GM21825 (cell line): Measurements from ENCODE around the gene KBTBD12.

Source experiments
- ATAC-seq: cut with Tn5 transposase; IDR thresholded peaks from one replicate; pipeline ENCODE4 v1.9.1; 2021; ENCODE audit warnings: mild to moderate bottlenecking, moderate library complexity; ENCODE audit not compliant: unreplicated experiment

Gene KBTBD12

DNA sequence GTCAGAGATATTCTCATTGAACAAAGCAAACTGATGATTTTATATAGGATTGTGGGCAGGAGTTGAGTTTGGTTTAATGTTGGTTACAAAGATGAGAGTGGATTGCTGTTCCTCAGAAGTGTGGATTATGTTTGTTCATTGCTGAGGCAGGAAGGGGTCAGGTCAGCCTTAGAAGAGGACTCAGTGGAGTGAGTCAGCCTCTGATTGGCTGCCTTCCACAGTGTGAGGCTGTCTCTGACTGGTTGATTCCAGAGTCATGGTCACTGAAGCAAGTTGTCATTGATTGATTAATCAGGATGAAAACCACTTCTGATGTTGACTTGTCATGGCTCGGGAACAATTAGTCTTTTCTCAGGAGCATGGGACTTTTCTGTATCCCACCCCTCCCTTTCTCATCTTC lies 36.2 kb downstream of the KBTBD12 start:
- no peak for ATAC-seq

DNA sequence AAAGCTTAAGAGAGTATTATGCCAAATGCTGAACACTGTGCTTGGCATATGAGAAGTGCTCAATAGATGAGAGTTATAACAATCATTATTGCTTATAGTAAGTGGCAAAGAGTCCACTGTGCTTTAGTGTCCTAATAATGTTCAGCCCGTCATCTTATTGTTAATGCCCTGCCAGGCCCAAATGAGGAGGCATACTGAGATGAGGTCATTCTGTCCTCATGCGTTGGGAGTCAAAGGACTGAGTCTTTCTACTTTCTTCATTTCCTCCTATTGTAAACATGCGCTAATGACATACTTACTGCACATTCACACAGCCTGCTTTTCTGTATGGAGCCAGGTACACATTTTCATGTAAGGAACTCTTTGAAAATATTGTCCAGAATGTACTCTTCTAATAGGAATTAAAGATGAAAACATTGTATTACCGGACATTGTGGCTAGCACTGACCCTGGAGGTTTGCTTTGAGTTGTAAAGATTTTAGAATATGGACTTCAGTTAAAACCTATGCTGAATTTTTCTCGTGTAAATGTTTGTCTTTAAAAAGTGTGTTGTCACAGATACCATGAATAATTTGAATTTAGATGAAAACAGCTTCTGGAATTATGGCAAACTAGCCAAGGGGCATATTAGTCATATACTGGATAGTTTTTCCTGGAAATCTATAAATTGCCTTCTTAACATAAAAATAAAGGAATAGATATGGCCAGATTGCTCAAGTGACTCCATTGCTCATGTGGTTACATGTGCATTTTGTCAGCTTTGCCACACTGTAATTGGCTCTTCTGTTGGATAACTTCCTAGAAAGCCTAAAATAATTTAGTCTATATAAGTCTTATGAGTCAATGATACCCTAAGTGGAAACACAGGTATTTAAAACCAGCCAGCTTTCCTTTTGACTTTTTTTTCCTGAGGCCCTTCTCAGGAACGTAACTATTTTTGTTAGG lies 38.3 kb downstream of the KBTBD12 start:
- no peak for ATAC-seq

DNA sequence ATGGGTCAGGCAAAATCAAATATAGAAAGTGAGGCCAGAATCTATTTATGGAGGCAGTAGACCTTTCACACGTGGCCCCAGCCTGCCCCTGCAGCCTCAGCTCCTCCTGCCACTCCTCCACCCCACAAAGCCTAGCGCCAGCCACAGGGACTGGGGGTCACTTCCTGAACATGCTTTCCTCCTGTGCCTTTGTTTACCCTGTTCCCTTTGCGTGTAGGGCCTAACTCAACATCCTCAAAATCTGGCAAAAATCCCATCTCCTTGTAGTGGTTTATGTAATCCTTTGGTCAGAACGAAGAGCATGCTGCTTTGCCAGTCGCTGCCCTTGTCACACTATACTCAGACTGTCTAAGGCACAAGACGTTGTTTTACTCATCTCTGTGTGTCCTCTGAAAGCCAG lies 39.6 kb downstream of the KBTBD12 start:
- no peak for ATAC-seq

GRCh38 chr3:127955728-127956127 lies 40.7 kb downstream of the KBTBD12 start:
- no peak for ATAC-seq

- no peak for ATAC-seq
Observed at GRCh38 chr3:127959041-127959440, 44.0 kb downstream of the KBTBD12 start.

DNA sequence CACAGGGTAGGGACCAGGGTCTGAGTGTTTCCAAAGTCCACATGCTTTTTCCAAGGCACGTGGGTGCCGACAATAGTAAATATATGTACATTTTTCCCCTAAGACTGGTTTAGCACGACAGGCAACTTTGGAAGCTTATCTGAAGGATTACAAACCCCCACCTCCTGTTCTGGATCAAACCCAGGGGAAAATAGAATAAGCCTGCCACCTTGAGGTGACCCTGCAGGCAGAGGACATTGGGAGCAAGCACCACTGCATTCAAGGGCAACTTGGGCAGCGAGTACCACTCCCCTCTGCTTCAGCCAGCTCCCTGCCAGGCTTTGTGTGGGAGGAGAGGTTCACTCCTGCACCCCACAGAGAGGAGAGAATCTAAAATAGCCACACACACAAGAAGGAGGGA lies 44.8 kb downstream of the KBTBD12 start:
- no peak for ATAC-seq

DNA sequence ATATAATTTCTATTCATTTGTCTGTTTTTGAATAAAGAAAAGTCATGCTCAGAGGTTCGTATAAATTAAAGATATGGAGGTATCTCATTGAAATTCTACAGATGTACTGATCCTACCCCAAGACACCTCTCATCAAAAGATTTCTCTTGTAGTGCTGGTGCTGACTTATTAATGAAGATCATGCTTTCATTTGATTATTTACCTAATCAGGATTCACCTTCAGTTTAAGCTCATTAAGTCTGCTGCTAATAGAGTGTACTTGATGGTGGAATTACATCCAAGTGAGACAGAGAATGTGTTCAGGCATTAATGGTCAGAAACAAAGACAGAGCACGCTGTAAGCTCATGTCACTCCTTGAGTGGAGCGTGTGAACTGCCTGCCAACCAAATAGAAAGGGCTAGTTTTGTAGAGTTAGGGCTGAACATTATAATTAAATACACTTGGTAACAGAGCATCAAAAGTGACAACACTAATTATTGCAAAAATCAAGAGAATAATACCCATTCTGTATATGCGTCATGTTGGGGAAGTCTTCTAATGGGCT lies 45.5 kb downstream of the KBTBD12 start:
- ATAC-seq, result no peak

DNA sequence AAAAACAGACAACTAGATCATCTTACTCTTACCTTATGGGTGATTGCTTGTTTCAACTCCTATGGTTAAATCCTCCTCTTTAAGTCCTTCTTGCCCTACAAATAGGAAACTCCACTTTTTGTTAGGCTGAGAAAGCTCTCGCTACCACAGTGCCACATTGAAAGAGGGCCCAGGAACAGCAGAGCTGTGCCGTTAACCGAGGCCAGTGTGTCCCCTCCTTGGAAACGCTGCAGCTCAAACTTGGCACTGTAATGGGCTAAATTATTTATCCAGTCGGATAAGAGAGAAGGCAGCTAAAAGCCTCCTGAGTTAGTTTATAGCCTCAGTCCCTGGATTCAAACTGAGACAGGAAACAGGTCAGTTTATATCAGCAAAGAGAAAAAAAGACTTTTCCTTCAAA lies 46.1 kb downstream of the KBTBD12 start:
- ATAC-seq, result no peak

DNA sequence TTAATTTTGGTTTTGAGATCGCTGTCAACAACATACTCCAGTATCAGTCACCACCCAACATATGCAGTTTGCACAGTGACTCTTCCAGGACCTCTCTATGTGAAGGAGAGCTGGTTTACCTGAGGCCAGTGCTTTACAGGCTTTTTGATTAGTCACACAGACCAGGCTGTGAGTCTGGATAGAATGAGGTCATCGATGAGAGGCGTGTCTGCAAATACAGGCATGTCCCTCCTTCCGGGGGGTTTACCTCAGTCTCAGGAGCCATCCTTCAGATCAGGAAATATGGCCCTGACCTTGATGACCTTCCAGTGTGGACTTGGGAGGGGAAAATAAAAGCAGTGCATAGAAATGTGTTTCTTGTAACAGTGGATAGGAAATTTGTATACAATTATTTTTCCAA lies 46.9 kb downstream of the KBTBD12 start:
- ATAC-seq, result no peak

DNA sequence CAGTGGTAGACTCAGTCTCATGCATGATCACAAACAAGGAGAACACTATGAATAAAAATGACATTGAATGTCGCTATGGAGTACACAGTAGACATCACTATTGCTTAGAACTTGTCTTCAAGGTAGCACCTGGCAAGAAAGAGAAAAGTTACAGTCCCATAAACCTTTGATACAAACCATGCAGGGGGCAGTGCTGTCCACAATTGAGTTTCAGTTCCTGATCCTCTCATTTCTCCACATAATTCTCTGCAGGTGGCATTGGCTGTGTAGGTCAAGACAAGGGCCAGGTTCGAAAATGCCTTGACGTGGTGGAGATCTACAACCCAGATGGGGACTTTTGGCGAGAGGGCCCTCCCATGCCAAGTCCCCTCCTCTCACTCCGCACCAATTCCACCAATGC lies 47.9 kb downstream of the KBTBD12 start:
- no peak for ATAC-seq

DNA sequence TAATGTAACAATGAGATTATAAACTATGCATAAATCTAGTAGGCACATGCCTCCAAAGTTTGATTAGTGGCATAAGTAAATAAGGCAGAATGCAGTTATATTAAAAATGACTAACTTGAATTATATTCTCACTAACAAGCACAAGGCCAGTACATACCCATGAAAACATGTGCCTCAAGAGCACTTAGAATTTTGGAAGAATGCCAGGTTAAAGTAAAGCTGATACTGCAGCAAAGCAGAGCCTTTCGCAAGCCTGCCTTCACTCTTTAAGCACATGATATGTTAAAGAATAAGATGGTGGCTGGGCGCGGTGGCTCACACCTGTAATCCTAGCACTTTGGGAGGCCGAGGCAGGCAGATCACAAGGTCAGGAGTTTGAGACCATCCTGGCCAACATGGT lies 49.0 kb downstream of the KBTBD12 start:
- no peak for ATAC-seq

- ATAC-seq, result no peak
Observed at GRCh38 chr3:127964816-127965215, 49.8 kb downstream of the KBTBD12 start.

GRCh38 chr3:127967316-127967715 lies 52.3 kb downstream of the KBTBD12 start:
- ATAC-seq, result no peak

GRCh38 chr3:127970966-127971592 lies 56.0 kb downstream of the KBTBD12 start:
- no peak for ATAC-seq

- no peak for ATAC-seq
Observed at GRCh38 chr3:127974226-127974625, 59.2 kb downstream of the KBTBD12 start.

GRCh38 chr3:127975153-127976029 lies 60.4 kb downstream of the KBTBD12 start:
- no peak for ATAC-seq

GRCh38 chr3:127978636-127979035 lies 63.6 kb downstream of the KBTBD12 start:
- no peak for ATAC-seq

DNA sequence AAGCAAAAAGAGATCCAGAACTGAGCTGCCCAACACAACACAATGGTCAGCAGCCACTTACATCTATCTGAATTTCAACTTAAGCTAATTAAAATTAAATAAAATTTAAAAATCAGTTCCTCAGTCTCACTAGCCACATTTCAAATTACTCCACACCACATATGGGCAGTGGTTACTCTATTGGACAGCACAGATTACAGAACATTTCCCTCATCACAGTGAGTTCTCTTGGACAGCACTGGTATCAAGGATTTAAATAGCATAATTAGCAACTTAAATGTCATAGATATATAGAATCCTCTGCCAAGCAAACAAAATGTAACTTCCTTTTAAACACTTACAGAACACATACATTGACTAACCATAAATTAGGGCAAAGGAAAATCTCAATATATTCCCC lies 64.4 kb downstream of the KBTBD12 start:
- no peak for ATAC-seq

GRCh38 chr3:127981097-127981496 lies 66.1 kb downstream of the KBTBD12 start:
- ATAC-seq, result no peak

- ATAC-seq, result no peak
Observed at GRCh38 chr3:127982155-127982554, 67.1 kb downstream of the KBTBD12 start.
